NT2/D1 (cell line): ENCODE measurements around the gene AKAP6.

Experiments
- SUZ12 ChIP-seq: IDR thresholded peaks from 2 replicates; pipeline ENCODE4 v1.6.1; 2011; ENCODE audit not compliant: insufficient read length, insufficient read depth; ENCODE audit errors: extremely low read depth
- YY1 ChIP-seq: IDR thresholded peaks from 2 replicates; pipeline ENCODE4 v1.6.1; 2011; ENCODE audit not compliant: insufficient read length, insufficient read depth
- ZNF274 ChIP-seq: IDR thresholded peaks from 2 replicates; pipeline ENCODE4 v1.6.1; 2011; ENCODE audit warnings: mild to moderate bottlenecking, low read depth, low read length

- TF ChIP-seq ZNF274, result no peak
- TF ChIP-seq YY1, result no peak
- no peak for TF ChIP-seq SUZ12
Measured at GRCh38 chr14:32713856-32714255, 384.8 kb downstream of the AKAP6 start.
